GM12874 (cell line): ENCODE data around the gene NEO1.

ENCODE experiments used
- TF ChIP-seq, protein P1 (sequence below): IDR thresholded peaks from 2 replicates; pipeline ENCODE4 v1.5.1; 2011; ENCODE audit warnings: low read depth, mild to moderate bottlenecking, control low read depth, low read length, moderate library complexity; ENCODE audit not compliant: insufficient read depth

NEO1 gene

DNA sequence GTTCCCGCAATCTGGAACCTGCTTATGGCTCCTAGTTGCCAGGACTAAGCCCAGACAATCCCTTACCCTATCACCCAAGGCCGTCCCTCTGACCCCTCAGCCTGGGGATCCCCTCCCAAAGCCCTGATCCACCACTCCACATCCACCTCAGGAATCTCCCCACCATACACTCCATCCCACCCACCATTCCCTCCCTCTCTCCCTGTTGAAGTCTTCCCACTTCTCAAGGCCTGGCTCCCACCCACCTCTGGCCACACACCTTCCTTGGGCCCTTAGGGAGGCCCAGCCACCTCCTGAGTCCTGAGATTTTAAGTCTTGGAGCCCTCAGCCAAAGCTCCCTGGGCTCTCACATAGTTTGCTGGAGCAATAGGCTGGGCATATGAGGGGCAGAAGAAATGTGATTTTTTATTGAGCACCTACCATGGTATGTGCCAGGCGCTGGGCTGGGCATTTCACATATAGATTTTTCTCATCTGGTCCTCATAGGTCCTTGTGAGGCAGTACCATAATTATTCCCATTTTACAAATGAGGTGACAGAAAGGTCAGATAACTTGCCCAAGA lies 268.4 kb downstream of the NEO1 start:
- TF ChIP-seq, protein P1, sequence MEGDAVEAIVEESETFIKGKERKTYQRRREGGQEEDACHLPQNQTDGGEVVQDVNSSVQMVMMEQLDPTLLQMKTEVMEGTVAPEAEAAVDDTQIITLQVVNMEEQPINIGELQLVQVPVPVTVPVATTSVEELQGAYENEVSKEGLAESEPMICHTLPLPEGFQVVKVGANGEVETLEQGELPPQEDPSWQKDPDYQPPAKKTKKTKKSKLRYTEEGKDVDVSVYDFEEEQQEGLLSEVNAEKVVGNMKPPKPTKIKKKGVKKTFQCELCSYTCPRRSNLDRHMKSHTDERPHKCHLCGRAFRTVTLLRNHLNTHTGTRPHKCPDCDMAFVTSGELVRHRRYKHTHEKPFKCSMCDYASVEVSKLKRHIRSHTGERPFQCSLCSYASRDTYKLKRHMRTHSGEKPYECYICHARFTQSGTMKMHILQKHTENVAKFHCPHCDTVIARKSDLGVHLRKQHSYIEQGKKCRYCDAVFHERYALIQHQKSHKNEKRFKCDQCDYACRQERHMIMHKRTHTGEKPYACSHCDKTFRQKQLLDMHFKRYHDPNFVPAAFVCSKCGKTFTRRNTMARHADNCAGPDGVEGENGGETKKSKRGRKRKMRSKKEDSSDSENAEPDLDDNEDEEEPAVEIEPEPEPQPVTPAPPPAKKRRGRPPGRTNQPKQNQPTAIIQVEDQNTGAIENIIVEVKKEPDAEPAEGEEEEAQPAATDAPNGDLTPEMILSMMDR: no peak

DNA sequence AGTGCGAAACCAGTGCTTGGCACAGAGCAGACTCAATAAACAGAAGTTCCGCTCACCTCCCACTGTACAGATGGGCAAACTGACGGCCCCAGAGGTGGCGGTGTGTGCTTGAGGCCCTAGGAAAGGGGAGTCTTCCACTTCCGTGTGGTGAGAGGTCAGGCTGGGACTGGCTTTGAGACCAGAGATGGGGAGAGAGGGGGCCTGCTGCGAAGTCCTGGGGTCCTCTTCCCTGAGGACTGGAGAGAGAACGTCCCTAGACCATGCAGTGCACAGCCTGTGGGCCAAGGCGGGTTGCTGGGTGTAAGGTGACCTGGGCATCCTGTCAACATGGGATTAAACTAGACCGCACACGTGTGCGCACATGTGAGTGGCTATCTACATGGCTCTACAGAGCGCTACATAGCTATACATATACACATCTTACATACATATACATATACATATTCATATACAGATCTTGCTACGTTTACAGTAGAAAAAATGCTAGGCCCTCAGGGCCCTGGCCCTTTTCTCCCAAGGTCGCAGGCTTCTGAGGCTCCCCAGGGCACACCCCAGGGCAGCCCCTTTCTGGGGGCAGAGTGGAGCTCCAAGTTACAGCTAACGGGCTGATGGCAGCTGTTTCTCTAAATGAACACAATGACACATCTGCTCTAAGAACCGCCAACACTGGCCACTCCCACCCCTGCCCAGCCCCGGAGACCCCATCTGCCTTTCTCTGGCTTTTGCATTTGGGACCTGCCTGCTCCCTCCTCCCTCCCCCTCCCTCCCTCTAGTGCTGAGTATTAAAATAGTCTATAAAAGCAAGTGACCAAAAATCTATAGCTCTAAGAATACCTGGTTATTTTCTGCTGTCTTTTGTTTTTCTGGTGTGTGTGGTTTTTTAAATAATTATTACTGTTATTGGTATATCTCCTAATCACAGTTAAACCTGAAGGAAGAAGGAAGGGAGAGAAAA lies 269.5 kb downstream of the NEO1 start:
- TF ChIP-seq, protein P1: no peak

DNA sequence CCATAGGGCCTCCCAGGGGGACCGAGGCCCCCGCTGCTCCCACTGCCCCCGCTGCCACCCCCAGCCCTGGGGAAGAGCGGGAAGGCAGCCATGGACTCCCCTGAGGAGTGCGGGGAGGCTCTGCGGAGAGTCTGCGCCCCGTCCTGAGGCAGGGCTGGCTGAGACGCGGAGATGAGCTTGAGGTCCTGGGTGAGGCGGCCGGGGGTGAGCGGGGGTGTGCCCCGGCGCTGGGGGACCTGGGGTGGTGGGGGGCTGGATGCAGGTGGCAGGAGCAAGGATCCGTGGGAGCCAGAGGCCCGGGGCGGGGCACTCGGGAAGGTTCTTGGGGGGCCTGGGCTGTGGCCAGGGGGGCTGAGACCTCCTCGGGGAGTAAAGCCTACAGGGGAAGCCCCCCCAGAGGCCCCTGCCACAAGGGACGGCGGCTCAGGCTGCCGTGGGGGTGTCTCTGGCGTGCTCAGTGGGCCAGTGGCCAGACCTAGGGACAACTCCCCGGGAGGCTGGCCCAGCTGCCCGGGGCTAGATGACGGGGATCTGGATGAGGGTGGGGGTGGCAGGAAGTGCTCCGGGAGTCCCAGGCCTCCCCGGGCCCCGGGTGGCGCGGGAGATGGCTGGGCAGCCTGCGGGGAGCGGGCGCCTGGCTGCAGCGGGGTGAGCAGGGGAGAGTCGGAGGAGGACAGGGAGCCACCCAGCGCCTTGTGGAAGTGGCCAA lies 270.6 kb downstream of the NEO1 start:
- TF ChIP-seq, protein P1: no peak

DNA sequence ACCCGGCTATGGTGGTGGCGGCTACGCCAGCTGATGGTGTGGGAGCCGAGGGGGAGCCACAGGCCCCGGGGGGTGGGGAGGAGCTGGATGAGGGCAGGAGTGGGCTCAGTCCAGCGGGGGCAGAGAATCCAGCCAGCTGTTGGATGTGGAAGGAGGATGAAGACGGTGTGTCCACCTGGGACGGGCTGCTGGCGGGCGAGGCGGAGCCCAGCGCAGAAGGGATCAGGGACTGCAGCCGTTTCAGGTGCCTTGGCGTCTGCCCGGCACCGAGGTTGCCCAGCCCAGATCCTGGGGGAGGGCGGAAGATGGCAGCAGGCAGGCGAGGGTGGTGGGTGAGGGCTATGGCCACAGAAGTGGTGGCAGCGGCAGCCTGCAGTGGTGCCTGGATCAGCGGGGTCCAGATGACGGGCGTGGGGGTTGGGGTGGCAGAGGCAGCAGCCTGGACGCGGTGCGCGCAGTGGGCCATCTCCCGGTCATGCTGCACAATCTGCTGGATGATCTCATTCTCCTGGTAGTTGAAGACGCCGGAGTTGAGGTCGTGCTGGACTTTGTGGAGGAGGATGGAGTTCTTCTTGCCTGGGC lies 271.2 kb downstream of the NEO1 start:
- TF ChIP-seq, protein P1: no peak

DNA sequence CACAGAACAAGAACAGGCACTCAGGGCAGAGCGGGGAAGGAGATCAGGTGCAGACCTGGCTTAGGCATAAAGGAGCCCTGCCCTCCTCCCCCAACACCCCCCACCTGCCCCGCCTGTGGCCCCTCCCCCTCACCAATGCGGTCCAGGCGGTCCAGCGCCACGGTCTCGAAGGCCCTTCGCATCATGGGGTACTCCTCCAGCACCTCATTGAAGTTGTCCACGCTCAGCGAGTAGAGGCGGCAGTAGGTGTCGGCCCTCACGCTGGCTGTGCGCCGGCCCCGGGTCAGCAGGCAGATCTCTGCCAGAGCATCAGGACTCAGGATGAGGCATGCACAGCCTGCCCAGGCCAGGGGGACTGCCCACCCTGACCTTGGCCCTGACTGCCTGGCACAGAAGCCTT lies 271.7 kb downstream of the NEO1 start:
- TF ChIP-seq, protein P1: no peak

DNA sequence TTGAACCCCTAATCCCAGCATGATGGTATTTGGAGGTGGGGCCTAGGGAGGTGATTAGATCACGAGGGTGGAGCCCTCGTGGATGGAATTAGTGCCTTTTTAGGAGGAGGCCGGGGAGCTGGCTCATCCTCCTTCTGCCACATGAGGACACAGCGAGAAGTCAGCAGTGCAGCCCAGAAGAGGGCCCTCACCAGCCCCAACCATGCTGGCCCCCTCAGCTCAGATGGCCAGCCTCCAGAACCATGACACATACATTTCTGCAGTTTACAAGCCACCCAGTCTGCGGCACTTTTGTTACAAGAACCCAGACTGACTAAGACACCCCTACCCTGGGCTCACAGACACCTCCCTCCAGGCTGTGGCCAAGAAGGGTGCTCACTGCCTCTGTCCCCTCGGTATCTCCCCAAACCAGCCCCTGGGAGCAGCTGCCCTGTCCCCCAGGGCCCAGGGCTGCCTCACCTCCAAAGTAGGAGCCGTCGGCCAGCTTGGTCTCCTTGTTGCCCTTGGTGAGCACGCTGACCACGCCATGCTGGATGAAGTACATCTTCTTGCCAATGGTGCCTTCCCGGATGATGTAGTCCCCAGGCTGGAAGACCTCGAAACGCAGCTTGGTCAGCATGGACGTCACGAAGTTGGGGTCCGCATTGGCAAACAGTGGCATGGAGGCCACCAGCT lies 272.4 kb downstream of the NEO1 start:
- TF ChIP-seq, protein P1: no peak
